Lung (tissue), 12 donors: ENCODE measurements around the gene TTC7B. TPM values are rescaled to one million over a fixed set of nuclear protein-coding genes. Genes with fewer than 3 reads are reported as not detected.

Experiments
- ATAC-seq: fragments of 200-7000 bp; cut with Tn5 transposase; one replicate; pipeline ENCODE4 v1.9.1; 2020; ENCODE audit warnings: moderate number of reproducible peaks; ENCODE audit not compliant: insufficient read depth, low FRiP score
- DNase-seq, 3 donors: peaks; one replicate each; pipeline ENCODE4 v3.0.0-alpha.2; 2013 to 2017
- H3K27ac ChIP-seq, 2 donors: one replicate each; pipeline ENCODE4 v1.5.1; 2013; ENCODE audit warnings: mild to moderate bottlenecking in 2 of 2, moderate library complexity in 2 of 2, control low read depth in 1 of 2, inconsistent platforms in 1 of 2, low read depth in 1 of 2, low read length in 1 of 2
- H3K27me3 ChIP-seq, 3 donors: one replicate each; pipeline ENCODE4 v1.5.1; 2013; ENCODE audit warnings: low read length in 2 of 3; ENCODE audit not compliant: control insufficient read depth in 3 of 3, insufficient read depth in 3 of 3
- H3K36me3 ChIP-seq, 4 donors: one replicate each; pipeline ENCODE4 v1.5.1; 2013; ENCODE audit warnings: low read length in 4 of 4, mild to moderate bottlenecking in 1 of 4, moderate library complexity in 1 of 4; ENCODE audit not compliant: control insufficient read depth in 4 of 4, insufficient read depth in 4 of 4
- H3K4me1 ChIP-seq, 5 donors: one replicate each; pipeline ENCODE4 v1.5.1; 2013; ENCODE audit warnings: low read length in 5 of 5, mild to moderate bottlenecking in 2 of 5, moderate library complexity in 1 of 5; ENCODE audit not compliant: control insufficient read depth in 5 of 5, insufficient read depth in 5 of 5
- H3K4me3 ChIP-seq: one replicate; pipeline ENCODE4 v1.5.1; 2013; ENCODE audit warnings: mild to moderate bottlenecking, control low read depth, moderate library complexity
- H3K9ac ChIP-seq, 2 donors: one replicate each; pipeline ENCODE4 v1.5.1; 2013; ENCODE audit warnings: low read length in 2 of 2, control low read depth in 1 of 2; ENCODE audit not compliant: insufficient read depth in 1 of 2
- H3K9me3 ChIP-seq, 4 donors: one replicate each; pipeline ENCODE4 v1.5.1; 2013; ENCODE audit warnings: low read length in 3 of 4, mild to moderate bottlenecking in 1 of 4, moderate library complexity in 1 of 4; ENCODE audit not compliant: control insufficient read depth in 4 of 4, insufficient read depth in 3 of 4
- CTCF ChIP-seq: IDR thresholded peaks from 2 replicates; pipeline ENCODE4 v1.5.1; 2012; ENCODE audit warnings: mild to moderate bottlenecking; ENCODE audit errors: control extremely low read depth, extremely low read depth
- WGBS, 2 donors: extraction: QIAGEN DNeasy Blood & Tissue Kit; methylation state at CpG; one replicate each; pipeline ENCODE4 v1.1.7; 2013; 5-methylcytosine and 5-hydroxymethylcytosine counted together
- polyA plus RNA-seq, 2 donors: library from polyadenylated mRNA; stranded (reverse); fragments of 200-250 nt; gene quantifications; one replicate each; pipeline ENCODE4 v1.2.1, GENCODE V29; 2013
- total RNA-seq, 2 donors: library from RNA; depleted of rRNA in 1 of 2; stranded (reverse); fragments of >200 nt in 1 of 2; gene quantifications; one replicate each; pipeline ENCODE4 v1.2.1, GENCODE V29; 2014 to 2021
- donor health status: control.
- donor health status: control.
- donor health status: Bipolar disorder and iron deficiency.
- donor health status: healthy.
- donor health status: DM: yes; HTN: yes; CAD: no.

Gene TTC7B
- total and polyA plus RNA-seq, 4 donors = 11.0 to 39.6 (median 23.0) TPM

- no peak overlapping the region for H3K4me3 ChIP-seq
- H3K9me3 ChIP-seq = no peaks in the 10 kb centered on the region
- DNase-seq (no peak), ATAC-seq (no peak)
- 71 to 82% methylated on average over 7 of the region's 7 CpGs for WGBS, 2 donors
- peaks cover 0 to 6% (median 2%) of the 10 kb centered on the region in 4 donors for H3K36me3 ChIP-seq
- no peak overlapping the region for H3K9ac ChIP-seq
- no peak overlapping the region for H3K27ac ChIP-seq
- TF ChIP-seq CTCF = no peak
- no peaks in the 10 kb centered on the region for H3K27me3 ChIP-seq
- H3K4me1 ChIP-seq = peaks cover 0 to 17% (median 14%) of the 10 kb centered on the region in 5 donors
These were observed 195.6 kb downstream of the TTC7B start for GRCh38 chr14:90620568-90621077.

- Histone ChIP-seq H3K4me1 (peaks cover 0 to 20% (median 18%) of the 10 kb centered on the region in 5 donors), H3K4me3 (no peak overlapping the region), H3K27me3 (no peaks in the 10 kb centered on the region), H3K27ac (no peak overlapping the region), H3K9ac (no peak overlapping the region), H3K36me3 (peaks cover 0 to 6% (median 2%) of the 10 kb centered on the region in 4 donors), H3K9me3 (no peaks in the 10 kb centered on the region)
- no peak for ATAC-seq
- 98 to 99% methylated on average over 8 of the region's 8 CpGs for whole genome bisulfite sequencing, 2 donors
- TF ChIP-seq CTCF = no peak
- no peak for DNase-seq
These were observed 196.3 kb downstream of the TTC7B start for GRCh38 chr14:90619911-90620310.

- Histone ChIP-seq H3K27me3 (no peaks in the 10 kb centered on the region), H3K4me3 (no peak overlapping the region), H3K27ac (no peak overlapping the region), H3K4me1 (peaks cover 0 to 18% (median 15%) of the 10 kb centered on the region in 5 donors), H3K9ac (no peak overlapping the region), H3K9me3 (no peaks in the 10 kb centered on the region), H3K36me3 (peaks cover 0 to 6% (median 2%) of the 10 kb centered on the region in 4 donors)
- no peak for ATAC-seq
- TF ChIP-seq CTCF = no peak
- WGBS, 2 donors = 92 to 97% methylated on average over 7 of the region's 7 CpGs
- DNase-seq = no peak
These were observed 198.3 kb downstream of the TTC7B start for GRCh38 chr14:90617961-90618360.

- Histone ChIP-seq H3K36me3 (peaks cover 0 to 6% (median 2%) of the 10 kb centered on the region in 4 donors), H3K27me3 (no peaks in the 10 kb centered on the region), H3K27ac (no peak overlapping the region), H3K9me3 (no peaks in the 10 kb centered on the region), H3K4me1 (peaks cover 3 to 28% (median 24%) of the 10 kb centered on the region in 5 donors), H3K4me3 (no peak overlapping the region), H3K9ac (no peak overlapping the region)
- DNase-seq = no peak
- TF ChIP-seq CTCF = no peak
- 59 to 84% methylated on average over 7 of the region's 7 CpGs for WGBS, 2 donors
- ATAC-seq = no peak
These were observed 199.3 kb downstream of the TTC7B start for GRCh38 chr14:90616881-90617280.
